CD4-positive, alpha-beta T cell (primary cell): ENCODE results near the gene DHRSX. TPM values are rescaled to one million over a fixed set of nuclear protein-coding genes. Genes with fewer than 3 reads are reported as not detected.
A peak's percentile ranks its signal among the peaks of the same experiment; 100 is the strongest.

ENCODE experiments used
- ATAC-seq: fragments of 200-7000 bp; cut with Tn5 transposase; one replicate; pipeline ENCODE4 v1.10.0; 2022; ENCODE audit warnings: mild to moderate bottlenecking; ENCODE audit not compliant: poor library complexity
- CTCF ChIA-PET: fragments of 350-600 bp; sonication (Branson Sonifier 250); formaldehyde crosslinking; loops from one replicate; lab custom pipeline; 2021; ENCODE audit warnings: antibody characterized with exemption, inconsistent platforms; lab: Charles Lee
- POLR2A ChIA-PET: fragments of 350-600 bp; sonication (Branson Sonifier 250); formaldehyde crosslinking; loops from one replicate; lab custom pipeline; 2021; ENCODE audit warnings: antibody characterized with exemption, inconsistent platforms; lab: Charles Lee
- DNase-seq, 14 experiments: peaks; one replicate each; pipeline ENCODE4 v3.0.0-alpha.2; 2013 to 2020; ENCODE audit warnings: mixed read lengths in 2 of 14
- H3K27ac ChIP-seq, 2 donors: one replicate each; pipeline versions ENCODE4 v1.5.1 to v1.7.0; 2013; ENCODE audit warnings: low read length in 2 of 2, low read depth in 1 of 2, mild to moderate bottlenecking in 1 of 2
- H3K27me3 ChIP-seq, 2 experiments: 1 replicate in 1 of 2; 2 replicates in 1 of 2; pipeline versions ENCODE4 v1.6.1 to v1.7.0; 2013; ENCODE audit warnings: low read length in 2 of 2, control low read depth in 1 of 2, mild to moderate bottlenecking in 1 of 2, moderate library complexity in 1 of 2; ENCODE audit not compliant: insufficient read depth in 2 of 2, control insufficient read depth in 1 of 2
- H3K36me3 ChIP-seq: one replicate; pipeline ENCODE4 v1.6.1; 2013; ENCODE audit warnings: low read length, control low read depth; ENCODE audit not compliant: insufficient read depth
- H3K4me1 ChIP-seq: one replicate; pipeline ENCODE4 v1.6.1; 2013; ENCODE audit warnings: low read length, control low read depth; ENCODE audit not compliant: insufficient read depth
- H3K4me3 ChIP-seq: one replicate; pipeline ENCODE4 v1.5.1; 2013; ENCODE audit warnings: mild to moderate bottlenecking, low read length, moderate library complexity
- H3K9me3 ChIP-seq, 2 experiments: 1 replicate in 1 of 2; 2 replicates in 1 of 2; pipeline versions ENCODE4 v1.6.1 to v1.7.0; 2013; ENCODE audit warnings: low read length in 2 of 2, mild to moderate bottlenecking in 2 of 2, control low read depth in 1 of 2, moderate library complexity in 1 of 2; ENCODE audit not compliant: control insufficient read depth in 1 of 2, insufficient read depth in 1 of 2
- H3K27ac Mint-ChIP-seq: one replicate; pipeline ENCODE4 v1.8.0; 2020; ENCODE audit warnings: mixed read lengths
- H3K27me3 Mint-ChIP-seq: one replicate; pipeline ENCODE4 v1.8.0; 2021; ENCODE audit warnings: mixed read lengths
- H3K36me3 Mint-ChIP-seq: one replicate; pipeline ENCODE4 v1.8.0; 2021; ENCODE audit warnings: low read depth, mixed read lengths
- H3K4me1 Mint-ChIP-seq: one replicate; pipeline ENCODE4 v1.8.0; 2021; ENCODE audit warnings: low read depth, mixed read lengths
- H3K4me3 Mint-ChIP-seq: one replicate; pipeline ENCODE4 v1.8.0; 2020; ENCODE audit warnings: mild to moderate bottlenecking, mixed read lengths
- H3K9me3 Mint-ChIP-seq: one replicate; pipeline ENCODE4 v1.8.0; 2020; ENCODE audit warnings: mixed read lengths
- CTCF ChIP-seq: fragments of 200-600 bp; IDR thresholded peaks from one replicate; pipeline ENCODE4 v1.8.0; 2022; ENCODE audit warnings: antibody characterized with exemption, mild to moderate bottlenecking
- intact Hi-C, 2 experiments: fragments of 100-400 bp; cut with DNase I in 1 of 2; cut with micrococcal nuclease in 1 of 2; formaldehyde crosslinking; loops; one replicate each; pipeline versions ENCODE4 v1.15.1 to v1.9.0; 2023 to 2025; cut with DNase I, micrococcal nuclease
- total RNA-seq, 174 experiments: library from RNA in 2 of 174; stranded (reverse) in 2 of 174; gene quantifications; one replicate each; pipeline ENCODE4 v1.2.3 and lab custom pipeline; 2021 to 2026

The DHRSX gene
- total RNA-seq, 2 experiments from 2014 or later: 12.1 to 13.9 TPM

GRCh38 chrX:2434270-2435163 is 66.3 kb downstream of the DHRSX start:
- Histone ChIP-seq H3K27ac (no peak overlapping the region), H3K9me3 (peaks cover 0 to 10% of the 10 kb centered on the region in 2 experiments), H3K36me3 (peaks cover 8% of the 10 kb centered on the region), H3K27me3 (no peaks in the 10 kb centered on the region), H3K4me3 (no peak overlapping the region), H3K4me1 (no peaks in the 10 kb centered on the region)
- no peak overlapping the region for H3K27ac Mint-ChIP-seq
- no peak for ATAC-seq
- CTCF ChIA-PET: no interaction called here
- no peak for TF ChIP-seq CTCF
- no peak overlapping the region for H3K4me3 Mint-ChIP-seq
- intact Hi-C loops: no loop called here
- POLR2A ChIA-PET: no interaction called here
- DNase-seq: no peak
- peaks cover 75% of the 10 kb centered on the region for H3K36me3 Mint-ChIP-seq
- no peaks in the 10 kb centered on the region for H3K27me3 Mint-ChIP-seq
- H3K4me1 Mint-ChIP-seq: no peaks in the 10 kb centered on the region
- peaks cover 7% of the 10 kb centered on the region for H3K9me3 Mint-ChIP-seq

GRCh38 chrX:2432298-2432863 is 68.4 kb downstream of the DHRSX start:
- H3K27ac Mint-ChIP-seq: no peak overlapping the region

GRCh38 chrX:2430265-2430825 is 70.4 kb downstream of the DHRSX start:
- Mint-ChIP-seq H3K4me3 (no peak overlapping the region), H3K36me3 (peaks cover 86% of the 10 kb centered on the region), H3K27me3 (no peaks in the 10 kb centered on the region), H3K27ac (no peak overlapping the region), H3K4me1 (no peaks in the 10 kb centered on the region), H3K9me3 (peaks cover 12% of the 10 kb centered on the region)
- H3K9me3 ChIP-seq: peaks cover 0 to 10% of the 10 kb centered on the region in 2 experiments
- DNase-seq: peak in 2 of 14 experiments; percentile 42 to 57
- CTCF ChIA-PET: no interaction called here
- intact Hi-C loops: no loop called here
- POLR2A ChIA-PET: no interaction called here
- no peak for TF ChIP-seq CTCF
- ATAC-seq: no peak
- no peaks in the 10 kb centered on the region for H3K4me1 ChIP-seq
- H3K4me3 ChIP-seq: no peak overlapping the region
- H3K27me3 ChIP-seq: no peaks in the 10 kb centered on the region
- peaks cover 8% of the 10 kb centered on the region for H3K36me3 ChIP-seq
- no peak overlapping the region for H3K27ac ChIP-seq

More at GRCh38 chrX:2432298-2432863, 68.4 kb downstream of the DHRSX start:
- POLR2A ChIA-PET: no interaction called here
- CTCF ChIA-PET: no interaction called here
- H3K4me3 ChIP-seq: no peak overlapping the region
- H3K9me3 Mint-ChIP-seq: peaks cover 10% of the 10 kb centered on the region
- peaks cover 0 to 10% of the 10 kb centered on the region in 2 experiments for H3K9me3 ChIP-seq
- no peak for TF ChIP-seq CTCF
- H3K36me3 ChIP-seq: peaks cover 6% of the 10 kb centered on the region
- intact Hi-C loops: no loop called here
- no peak overlapping the region for H3K27ac ChIP-seq
- DNase-seq (no peak), ATAC-seq (no peak)
- H3K27me3 ChIP-seq: no peaks in the 10 kb centered on the region
- no peaks in the 10 kb centered on the region for H3K4me1 Mint-ChIP-seq
- H3K36me3 Mint-ChIP-seq: peaks cover 76% of the 10 kb centered on the region
- no peaks in the 10 kb centered on the region for H3K27me3 Mint-ChIP-seq
- H3K4me1 ChIP-seq: no peaks in the 10 kb centered on the region
- H3K4me3 Mint-ChIP-seq: no peak overlapping the region
